CD4-positive, alpha-beta T cell (primary cell): ENCODE results near the gene DNPH1. TPM values are rescaled to one million over a fixed set of nuclear protein-coding genes. Genes with fewer than 3 reads are reported as not detected.

Experiments used
- ATAC-seq: fragments of 200-7000 bp; cut with Tn5 transposase; one replicate; pipeline ENCODE4 v1.10.0; 2022; ENCODE audit warnings: mild to moderate bottlenecking; ENCODE audit not compliant: poor library complexity
- CTCF ChIA-PET: fragments of 350-600 bp; sonication (Branson Sonifier 250); formaldehyde crosslinking; loops from one replicate; lab custom pipeline; 2021; ENCODE audit warnings: antibody characterized with exemption, inconsistent platforms; lab: Charles Lee
- POLR2A ChIA-PET: fragments of 350-600 bp; sonication (Branson Sonifier 250); formaldehyde crosslinking; loops from one replicate; lab custom pipeline; 2021; ENCODE audit warnings: antibody characterized with exemption, inconsistent platforms; lab: Charles Lee
- DNase-seq, 14 experiments: peaks; one replicate each; pipeline ENCODE4 v3.0.0-alpha.2; 2013 to 2020; ENCODE audit warnings: mixed read lengths in 2 of 14
- H3K27ac ChIP-seq, 2 donors: one replicate each; pipeline versions ENCODE4 v1.5.1 to v1.7.0; 2013; ENCODE audit warnings: low read length in 2 of 2, low read depth in 1 of 2, mild to moderate bottlenecking in 1 of 2
- H3K27me3 ChIP-seq, 2 experiments: 1 replicate in 1 of 2; 2 replicates in 1 of 2; pipeline versions ENCODE4 v1.6.1 to v1.7.0; 2013; ENCODE audit warnings: low read length in 2 of 2, control low read depth in 1 of 2, mild to moderate bottlenecking in 1 of 2, moderate library complexity in 1 of 2; ENCODE audit not compliant: insufficient read depth in 2 of 2, control insufficient read depth in 1 of 2
- H3K36me3 ChIP-seq: one replicate; pipeline ENCODE4 v1.6.1; 2013; ENCODE audit warnings: low read length, control low read depth; ENCODE audit not compliant: insufficient read depth
- H3K4me1 ChIP-seq: one replicate; pipeline ENCODE4 v1.6.1; 2013; ENCODE audit warnings: low read length, control low read depth; ENCODE audit not compliant: insufficient read depth
- H3K4me3 ChIP-seq: one replicate; pipeline ENCODE4 v1.5.1; 2013; ENCODE audit warnings: mild to moderate bottlenecking, low read length, moderate library complexity
- H3K9me3 ChIP-seq, 2 experiments: 1 replicate in 1 of 2; 2 replicates in 1 of 2; pipeline versions ENCODE4 v1.6.1 to v1.7.0; 2013; ENCODE audit warnings: low read length in 2 of 2, mild to moderate bottlenecking in 2 of 2, control low read depth in 1 of 2, moderate library complexity in 1 of 2; ENCODE audit not compliant: control insufficient read depth in 1 of 2, insufficient read depth in 1 of 2
- H3K27ac Mint-ChIP-seq: one replicate; pipeline ENCODE4 v1.8.0; 2020; ENCODE audit warnings: mixed read lengths
- H3K27me3 Mint-ChIP-seq: one replicate; pipeline ENCODE4 v1.8.0; 2021; ENCODE audit warnings: mixed read lengths
- H3K36me3 Mint-ChIP-seq: one replicate; pipeline ENCODE4 v1.8.0; 2021; ENCODE audit warnings: low read depth, mixed read lengths
- H3K4me1 Mint-ChIP-seq: one replicate; pipeline ENCODE4 v1.8.0; 2021; ENCODE audit warnings: low read depth, mixed read lengths
- H3K4me3 Mint-ChIP-seq: one replicate; pipeline ENCODE4 v1.8.0; 2020; ENCODE audit warnings: mild to moderate bottlenecking, mixed read lengths
- H3K9me3 Mint-ChIP-seq: one replicate; pipeline ENCODE4 v1.8.0; 2020; ENCODE audit warnings: mixed read lengths
- CTCF ChIP-seq: fragments of 200-600 bp; IDR thresholded peaks from one replicate; pipeline ENCODE4 v1.8.0; 2022; ENCODE audit warnings: antibody characterized with exemption, mild to moderate bottlenecking
- intact Hi-C, 2 experiments: fragments of 100-400 bp; cut with DNase I in 1 of 2; cut with micrococcal nuclease in 1 of 2; formaldehyde crosslinking; loops; one replicate each; pipeline versions ENCODE4 v1.15.1 to v1.9.0; 2023 to 2025; cut with DNase I, micrococcal nuclease
- total RNA-seq, 174 experiments: library from RNA in 2 of 174; stranded (reverse) in 2 of 174; gene quantifications; one replicate each; pipeline ENCODE4 v1.2.3 and lab custom pipeline; 2021 to 2026

The DNPH1 gene
- total RNA-seq, 2 experiments from 2014 or later: 27.3 to 30.6 TPM

GRCh38 chr6:43203029-43203717 lies 26.1 kb downstream of the DNPH1 start:
- ChIA-PET CTCF (no interaction called here), POLR2A (no interaction called here)
- ATAC-seq (no peak), DNase-seq (peak in 1 of 14 experiments; percentile 29)
- no peaks in the 10 kb centered on the region for H3K4me1 ChIP-seq
- H3K4me3 Mint-ChIP-seq: no peak overlapping the region
- H3K27ac Mint-ChIP-seq: no peak overlapping the region
- H3K27me3 ChIP-seq: no peaks in the 10 kb centered on the region
- intact Hi-C loops: no loop called here
- no peaks in the 10 kb centered on the region for H3K9me3 ChIP-seq
- H3K9me3 Mint-ChIP-seq: no peaks in the 10 kb centered on the region
- no peak for TF ChIP-seq CTCF
- H3K4me3 ChIP-seq: no peak overlapping the region
- H3K27ac ChIP-seq: no peak overlapping the region
- peaks cover 63% of the 10 kb centered on the region for H3K36me3 Mint-ChIP-seq
- no peaks in the 10 kb centered on the region for H3K27me3 Mint-ChIP-seq
- H3K36me3 ChIP-seq: peaks cover 60% of the 10 kb centered on the region
- H3K4me1 Mint-ChIP-seq: no peaks in the 10 kb centered on the region

GRCh38 chr6:43202451-43202850 lies 26.8 kb downstream of the DNPH1 start:
- Mint-ChIP-seq H3K4me3 (no peak overlapping the region), H3K27me3 (no peaks in the 10 kb centered on the region), H3K36me3 (peaks cover 68% of the 10 kb centered on the region), H3K27ac (peak overlapping the region; percentile 36), H3K9me3 (no peaks in the 10 kb centered on the region), H3K4me1 (no peaks in the 10 kb centered on the region)
- Histone ChIP-seq H3K27ac (no peak overlapping the region), H3K9me3 (no peaks in the 10 kb centered on the region), H3K27me3 (no peaks in the 10 kb centered on the region), H3K4me3 (no peak overlapping the region), H3K36me3 (peaks cover 67% of the 10 kb centered on the region), H3K4me1 (no peaks in the 10 kb centered on the region)
- ChIA-PET POLR2A (no interaction called here), CTCF (no interaction called here)
- no peak for TF ChIP-seq CTCF
- no peak for DNase-seq
- intact Hi-C loops: no loop called here
- no peak for ATAC-seq

GRCh38 chr6:43200541-43200940 lies 28.7 kb downstream of the DNPH1 start:
- no peak overlapping the region for H3K4me3 Mint-ChIP-seq
- no peaks in the 10 kb centered on the region for H3K27me3 Mint-ChIP-seq
- H3K27ac ChIP-seq: no peak overlapping the region
- intact Hi-C loops: no loop called here
- ATAC-seq: no peak
- CTCF ChIA-PET: interaction anchor here (0.9 kb wide), 1 partner anchor 63 kb away, joined by 3 read pairs; no protein-coding TSS in a partner anchor
- no peaks in the 10 kb centered on the region for H3K4me1 Mint-ChIP-seq
- POLR2A ChIA-PET: no interaction called here
- H3K27ac Mint-ChIP-seq: no peak overlapping the region
- no peaks in the 10 kb centered on the region for H3K9me3 Mint-ChIP-seq
- no peak overlapping the region for H3K4me3 ChIP-seq
- H3K36me3 ChIP-seq: peaks cover 72% of the 10 kb centered on the region
- no peaks in the 10 kb centered on the region for H3K4me1 ChIP-seq
- DNase-seq: peak in 1 of 14 experiments; percentile 28
- no peaks in the 10 kb centered on the region for H3K27me3 ChIP-seq
- no peak for TF ChIP-seq CTCF
- no peaks in the 10 kb centered on the region for H3K9me3 ChIP-seq
- H3K36me3 Mint-ChIP-seq: peaks cover 66% of the 10 kb centered on the region
